ENCODE measurements around the gene CBARP.
"Not testable (repeated sequence)": the region's sequence is repeated elsewhere in the genome, so short reads cannot be mapped to it uniquely, and the experiment has no call there.

CBARP gene

GRCh38 chr19:1247748-1248138 is 9.9 kb upstream of the CBARP start:
- TF ChIP-seq CTCF (IDR thresholded peaks at IDR 0.05; ENCODE audit: low read depth, low read length): no peak
- no peak for DNase-seq (ENCODE audit: low read depth in 2 of 2)
- peak overlapping the region; percentile 42 to 74 for H3K4me3 ChIP-seq (replicated peaks in 1 of 2; ENCODE audit: low read depth in 2 of 2, low read length in 2 of 2)

- not testable (repeated sequence) for DNase-seq (ENCODE audit: low read depth in 2 of 2); H3K4me3 ChIP-seq (replicated peaks in 1 of 2; ENCODE audit: low read depth in 2 of 2, low read length in 2 of 2)
These were observed 8.7 kb upstream of the CBARP start for GRCh38 chr19:1246265-1247087.

GRCh38 chr19:1245494-1246264 is 7.9 kb upstream of the CBARP start:
- no peak for DNase-seq (ENCODE audit: low read depth in 2 of 2)
- TF ChIP-seq CTCF (IDR thresholded peaks at IDR 0.05; ENCODE audit: low read depth, low read length): no peak
- no peak overlapping the region for H3K4me3 ChIP-seq (replicated peaks in 1 of 2; ENCODE audit: low read depth in 2 of 2, low read length in 2 of 2)

GRCh38 chr19:1244693-1245451 is 7.1 kb upstream of the CBARP start:
- no peak for TF ChIP-seq CTCF (IDR thresholded peaks at IDR 0.05; ENCODE audit: low read depth, low read length)
- peak overlapping the region; percentile 0 to 21 for H3K4me3 ChIP-seq (replicated peaks in 1 of 2; ENCODE audit: low read depth in 2 of 2, low read length in 2 of 2)
- no peak for DNase-seq (ENCODE audit: low read depth in 2 of 2)

- DNase-seq (ENCODE audit: low read depth in 2 of 2): peak; percentile 85 to 90
- TF ChIP-seq CTCF (IDR thresholded peaks at IDR 0.05; ENCODE audit: low read depth, low read length): peak; percentile 89
- H3K4me3 ChIP-seq (replicated peaks in 1 of 2; ENCODE audit: low read depth in 2 of 2, low read length in 2 of 2): no peak overlapping the region
These were observed 6.2 kb upstream of the CBARP start for GRCh38 chr19:1243768-1244692.

- DNase-seq (ENCODE audit: low read depth in 2 of 2): peak; percentile 95 to 96
These were observed 3.8 kb upstream of the CBARP start, which contains the start of gene ATP5F1D for GRCh38 chr19:1241417-1242095. TSS of gene ATP5F1D (plus strand) at chr19:1241751. CDS start at chr19:1241851, 100 bp downstream.

More at GRCh38 chr19:1241417-1242095, 3.8 kb upstream of the CBARP start, which contains the start of gene ATP5F1D:
- H3K4me3 ChIP-seq (replicated peaks in 1 of 2; ENCODE audit: low read depth in 2 of 2, low read length in 2 of 2): peak within 1 kb of the TSS; percentile 75 to 84
- no peak for TF ChIP-seq CTCF (IDR thresholded peaks at IDR 0.05; ENCODE audit: low read depth, low read length)
